ENCODE data around the gene CD300A.

Gene CD300A

DNA sequence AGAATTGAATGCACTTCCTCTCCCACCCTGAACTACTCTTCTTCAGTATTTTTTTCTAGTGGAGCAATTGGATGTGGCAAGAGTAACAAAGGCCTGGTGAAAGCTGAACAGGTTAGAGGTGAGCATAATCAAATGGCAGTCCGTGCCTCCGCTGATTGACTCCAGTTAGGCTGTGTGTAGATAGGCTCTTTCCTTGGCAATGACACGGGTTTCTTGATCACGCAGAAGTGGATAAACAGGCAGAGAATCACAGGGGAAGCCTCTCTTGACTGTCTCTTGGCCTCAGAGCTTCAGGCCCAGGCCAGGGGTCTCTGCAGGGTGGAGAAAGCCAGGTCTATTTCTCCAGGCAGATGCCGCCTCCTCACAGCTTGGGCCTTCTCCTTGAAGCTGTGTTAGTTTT lies 60.6 kb downstream of the CD300A start:
- H3K27ac ChIP-seq (replicated peaks; ENCODE audit: low read length) = no peak overlapping the region
- H3K9me3 ChIP-seq (replicated peaks in 1 of 2; ENCODE audit: control insufficient read depth in 2 of 2, insufficient read depth in 1 of 2, low read depth in 1 of 2, low read length in 2 of 2) = peaks cover 0 to 3% of the 10 kb centered on the region in 2 donors
- no peak for DNase-seq (ENCODE audit: low spot score)
- no peak overlapping the region for H3K9ac ChIP-seq (ENCODE audit: low read depth, low read length, poor library complexity)
- no peak overlapping the region for H2BK15ac ChIP-seq (ENCODE audit: low read length)
- no peak overlapping the region for H2AK5ac ChIP-seq (ENCODE audit: low read depth, low read length)
- peaks cover 0 to 2% (median 0%) of the 10 kb centered on the region in 3 experiments for H3K27me3 ChIP-seq (ENCODE audit: control insufficient read depth in 3 of 3, insufficient read depth in 3 of 3, low read depth in 1 of 3, low read length in 3 of 3)
- no peak overlapping the region for H3K18ac ChIP-seq (ENCODE audit: low read length)
- H3K4me1 ChIP-seq (ENCODE audit: control insufficient read depth in 2 of 2, insufficient read depth in 1 of 2, low read depth in 1 of 2, low read length in 2 of 2) = no peaks in the 10 kb centered on the region
- H2BK120ac ChIP-seq (ENCODE audit: low read depth, low read length) = no peak overlapping the region
- H3K79me1 ChIP-seq (ENCODE audit: low read depth, low read length) = no peaks in the 10 kb centered on the region
- H2AFZ ChIP-seq (ENCODE audit: low read length) = no peak overlapping the region
- H3K36me3 ChIP-seq (replicated peaks in 1 of 2; ENCODE audit: control insufficient read depth in 2 of 2, insufficient read depth in 2 of 2, low read length in 2 of 2) = no peaks in the 10 kb centered on the region
- H3K23ac ChIP-seq (ENCODE audit: low read depth, low read length, poor library complexity) = no peak overlapping the region
- H3K4me2 ChIP-seq (ENCODE audit: insufficient read depth, low read length, poor library complexity, severe bottlenecking) = no peak overlapping the region
- no peak overlapping the region for H4K8ac ChIP-seq (ENCODE audit: low read depth, low read length)
- no CpG with 5 or more reads among the region's 5 CpGs for WGBS, 2 donors (ENCODE audit: extremely low coverage in 2 of 2, insufficient read length in 2 of 2, insufficient replicate concordance in 1 of 2)
- H2BK12ac ChIP-seq (ENCODE audit: low read length) = no peak overlapping the region
- no peak overlapping the region for H2BK5ac ChIP-seq (ENCODE audit: low read length)
- H3K14ac ChIP-seq (ENCODE audit: low read length) = no peak overlapping the region
- H4K91ac ChIP-seq (ENCODE audit: low read depth, low read length, poor library complexity) = no peak overlapping the region
- H3K4me3 ChIP-seq (ENCODE audit: low read length in 2 of 2) = no peak overlapping the region
- no peak overlapping the region for H3K4ac ChIP-seq (ENCODE audit: low read length)

DNA sequence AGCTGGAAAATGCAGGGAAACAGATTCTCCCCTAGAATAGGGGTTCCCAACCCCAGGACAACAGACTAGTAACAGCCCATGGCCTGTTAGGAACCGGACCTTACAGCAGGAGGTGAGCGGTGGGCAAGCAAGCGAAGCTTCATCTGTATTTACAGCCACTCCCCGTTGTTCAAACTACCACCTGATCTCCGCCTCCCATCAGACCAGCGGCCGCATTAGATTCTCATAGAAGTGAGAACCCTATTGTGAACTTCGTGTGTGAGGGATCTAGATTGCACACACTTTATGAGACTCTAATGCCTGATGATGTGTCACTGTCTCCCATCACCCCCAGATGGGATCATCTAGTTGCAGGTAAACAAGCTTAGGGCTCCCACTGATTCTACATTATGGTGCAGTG lies 61.3 kb downstream of the CD300A start:
- Histone ChIP-seq H3K36me3 (replicated peaks in 1 of 2; ENCODE audit: control insufficient read depth in 2 of 2, insufficient read depth in 2 of 2, low read length in 2 of 2) (no peaks in the 10 kb centered on the region), H2BK12ac (ENCODE audit: low read length) (no peak overlapping the region), H4K91ac (ENCODE audit: low read depth, low read length, poor library complexity) (no peak overlapping the region), H2AFZ (ENCODE audit: low read length) (no peak overlapping the region), H3K4me1 (ENCODE audit: control insufficient read depth in 2 of 2, insufficient read depth in 1 of 2, low read depth in 1 of 2, low read length in 2 of 2) (no peaks in the 10 kb centered on the region), H3K23ac (ENCODE audit: low read depth, low read length, poor library complexity) (no peak overlapping the region), H3K14ac (ENCODE audit: low read length) (no peak overlapping the region), H2BK15ac (ENCODE audit: low read length) (no peak overlapping the region), H3K9ac (ENCODE audit: low read depth, low read length, poor library complexity) (no peak overlapping the region), H3K79me1 (ENCODE audit: low read depth, low read length) (no peaks in the 10 kb centered on the region), H3K4ac (ENCODE audit: low read length) (no peak overlapping the region), H2AK5ac (ENCODE audit: low read depth, low read length) (no peak overlapping the region), H3K27me3 (ENCODE audit: control insufficient read depth in 3 of 3, insufficient read depth in 3 of 3, low read depth in 1 of 3, low read length in 3 of 3) (peaks cover 0 to 2% (median 0%) of the 10 kb centered on the region in 3 experiments), H2BK120ac (ENCODE audit: low read depth, low read length) (no peak overlapping the region), H3K4me2 (ENCODE audit: insufficient read depth, low read length, poor library complexity, severe bottlenecking) (no peak overlapping the region), H3K27ac (replicated peaks; ENCODE audit: low read length) (no peak overlapping the region), H3K4me3 (ENCODE audit: low read length in 2 of 2) (no peak overlapping the region), H4K8ac (ENCODE audit: low read depth, low read length) (no peak overlapping the region), H2BK5ac (ENCODE audit: low read length) (no peak overlapping the region), H3K9me3 (replicated peaks in 1 of 2; ENCODE audit: control insufficient read depth in 2 of 2, insufficient read depth in 1 of 2, low read depth in 1 of 2, low read length in 2 of 2) (peaks cover 0 to 3% of the 10 kb centered on the region in 2 donors), H3K18ac (ENCODE audit: low read length) (no peak overlapping the region)
- DNase-seq (ENCODE audit: low spot score) = no peak
- no CpG with 5 or more reads among the region's 8 CpGs for WGBS, 2 donors (ENCODE audit: extremely low coverage in 2 of 2, insufficient read length in 2 of 2, insufficient replicate concordance in 1 of 2)

DNA sequence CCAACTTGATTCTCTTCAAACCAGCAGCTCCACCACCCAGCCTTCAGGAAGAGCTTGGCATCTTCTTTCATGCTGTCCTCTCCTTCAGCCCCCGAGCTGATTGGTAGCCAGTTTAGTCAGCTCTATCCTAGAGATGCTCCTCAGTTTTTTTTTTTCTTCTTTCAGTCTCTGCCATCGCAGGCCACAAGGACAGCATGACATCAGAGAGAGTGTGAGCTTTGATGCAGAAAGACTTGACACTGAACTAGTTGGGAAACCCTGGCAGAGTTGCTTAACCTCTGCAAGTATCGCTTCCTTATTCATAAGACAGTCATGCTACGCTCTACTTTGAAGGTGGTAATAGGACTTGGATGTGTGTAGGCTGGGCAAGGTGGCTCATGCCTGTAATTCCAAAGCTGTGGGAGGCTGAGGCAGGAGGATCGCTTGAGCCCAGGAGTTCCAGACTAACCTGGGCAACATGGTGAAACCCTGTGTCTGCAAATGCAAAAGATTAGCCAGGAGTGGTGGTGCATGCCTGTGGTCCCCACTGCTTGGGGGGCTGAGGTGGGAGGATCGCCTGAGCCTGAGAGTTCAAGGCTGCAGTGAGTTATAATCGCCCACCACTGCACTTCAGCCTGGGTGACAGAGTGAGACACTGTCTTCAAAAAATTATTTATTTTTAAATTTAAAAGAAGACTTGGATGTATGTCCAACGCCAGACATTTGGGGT lies 62.2 kb downstream of the CD300A start:
- no peaks in the 10 kb centered on the region for H3K9me3 ChIP-seq (replicated peaks in 1 of 2; ENCODE audit: control insufficient read depth in 2 of 2, insufficient read depth in 1 of 2, low read depth in 1 of 2, low read length in 2 of 2)
- H2AFZ ChIP-seq (ENCODE audit: low read length) = no peak overlapping the region
- no peak overlapping the region for H2AK5ac ChIP-seq (ENCODE audit: low read depth, low read length)
- H2BK120ac ChIP-seq (ENCODE audit: low read depth, low read length) = no peak overlapping the region
- H4K8ac ChIP-seq (ENCODE audit: low read depth, low read length) = no peak overlapping the region
- H3K14ac ChIP-seq (ENCODE audit: low read length) = no peak overlapping the region
- H2BK15ac ChIP-seq (ENCODE audit: low read length) = no peak overlapping the region
- H2BK12ac ChIP-seq (ENCODE audit: low read length) = no peak overlapping the region
- no peak overlapping the region for H3K4me3 ChIP-seq (ENCODE audit: low read length in 2 of 2)
- no peak overlapping the region for H3K18ac ChIP-seq (ENCODE audit: low read length)
- H3K4me1 ChIP-seq (ENCODE audit: control insufficient read depth in 2 of 2, insufficient read depth in 1 of 2, low read depth in 1 of 2, low read length in 2 of 2) = no peaks in the 10 kb centered on the region
- H2BK5ac ChIP-seq (ENCODE audit: low read length) = no peak overlapping the region
- no peak overlapping the region for H3K9ac ChIP-seq (ENCODE audit: low read depth, low read length, poor library complexity)
- H3K27me3 ChIP-seq (ENCODE audit: control insufficient read depth in 3 of 3, insufficient read depth in 3 of 3, low read depth in 1 of 3, low read length in 3 of 3) = peaks cover 0 to 2% (median 0%) of the 10 kb centered on the region in 3 experiments
- no peaks in the 10 kb centered on the region for H3K79me1 ChIP-seq (ENCODE audit: low read depth, low read length)
- DNase-seq (ENCODE audit: low spot score) = no peak
- H3K4me2 ChIP-seq (ENCODE audit: insufficient read depth, low read length, poor library complexity, severe bottlenecking) = no peak overlapping the region
- H3K23ac ChIP-seq (ENCODE audit: low read depth, low read length, poor library complexity) = no peak overlapping the region
- H3K4ac ChIP-seq (ENCODE audit: low read length) = no peak overlapping the region
- no peak overlapping the region for H4K91ac ChIP-seq (ENCODE audit: low read depth, low read length, poor library complexity)
- H3K27ac ChIP-seq (replicated peaks; ENCODE audit: low read length) = no peak overlapping the region
- no CpG with 5 or more reads among the region's 8 CpGs for WGBS, 2 donors (ENCODE audit: extremely low coverage in 2 of 2, insufficient read length in 2 of 2, insufficient replicate concordance in 1 of 2)
- no peaks in the 10 kb centered on the region for H3K36me3 ChIP-seq (replicated peaks in 1 of 2; ENCODE audit: control insufficient read depth in 2 of 2, insufficient read depth in 2 of 2, low read length in 2 of 2)

DNA sequence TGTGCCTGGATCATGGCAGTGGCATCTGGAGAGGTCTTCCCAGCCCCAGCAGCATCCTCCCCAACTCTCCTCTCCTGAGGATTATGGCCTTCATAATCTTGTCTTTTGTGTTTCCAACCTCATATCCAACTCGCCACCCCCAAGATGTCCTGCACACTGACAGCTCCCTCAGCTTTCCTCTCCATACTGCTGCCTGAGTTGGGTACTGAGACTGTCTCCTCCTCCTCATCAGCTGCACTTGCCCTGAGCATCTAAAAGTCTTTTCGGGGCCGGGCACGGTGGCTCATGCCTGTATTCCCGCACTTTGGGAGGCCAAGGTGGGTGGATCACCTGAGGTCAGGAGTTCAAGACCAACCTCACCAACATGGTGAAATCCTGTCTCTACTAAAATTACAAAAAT lies 62.8 kb downstream of the CD300A start:
- Histone ChIP-seq H3K27me3 (ENCODE audit: control insufficient read depth in 3 of 3, insufficient read depth in 3 of 3, low read depth in 1 of 3, low read length in 3 of 3) (peaks cover 0 to 2% (median 0%) of the 10 kb centered on the region in 3 experiments), H3K9ac (ENCODE audit: low read depth, low read length, poor library complexity) (no peak overlapping the region), H2BK12ac (ENCODE audit: low read length) (no peak overlapping the region), H3K4ac (ENCODE audit: low read length) (no peak overlapping the region), H2AK5ac (ENCODE audit: low read depth, low read length) (no peak overlapping the region), H3K4me1 (ENCODE audit: control insufficient read depth in 2 of 2, insufficient read depth in 1 of 2, low read depth in 1 of 2, low read length in 2 of 2) (no peaks in the 10 kb centered on the region), H3K14ac (ENCODE audit: low read length) (no peak overlapping the region), H3K23ac (ENCODE audit: low read depth, low read length, poor library complexity) (no peak overlapping the region), H2BK120ac (ENCODE audit: low read depth, low read length) (no peak overlapping the region), H3K4me3 (ENCODE audit: low read length in 2 of 2) (no peak overlapping the region), H2BK5ac (ENCODE audit: low read length) (no peak overlapping the region), H3K79me1 (ENCODE audit: low read depth, low read length) (no peaks in the 10 kb centered on the region), H3K18ac (ENCODE audit: low read length) (no peak overlapping the region), H2AFZ (ENCODE audit: low read length) (no peak overlapping the region), H3K27ac (replicated peaks; ENCODE audit: low read length) (no peak overlapping the region), H3K9me3 (replicated peaks in 1 of 2; ENCODE audit: control insufficient read depth in 2 of 2, insufficient read depth in 1 of 2, low read depth in 1 of 2, low read length in 2 of 2) (no peaks in the 10 kb centered on the region), H3K36me3 (replicated peaks in 1 of 2; ENCODE audit: control insufficient read depth in 2 of 2, insufficient read depth in 2 of 2, low read length in 2 of 2) (no peaks in the 10 kb centered on the region), H4K91ac (ENCODE audit: low read depth, low read length, poor library complexity) (no peak overlapping the region), H3K4me2 (ENCODE audit: insufficient read depth, low read length, poor library complexity, severe bottlenecking) (no peak overlapping the region), H4K8ac (ENCODE audit: low read depth, low read length) (no peak overlapping the region), H2BK15ac (ENCODE audit: low read length) (no peak overlapping the region)
- no CpG with 5 or more reads among the region's 5 CpGs for WGBS, 2 donors (ENCODE audit: extremely low coverage in 2 of 2, insufficient read length in 2 of 2, insufficient replicate concordance in 1 of 2)
- DNase-seq (ENCODE audit: low spot score) = no peak
